ENCODE data around the gene PDCD6IP. TPM values are rescaled to one million over a fixed set of nuclear protein-coding genes. Genes with fewer than 3 reads are reported as not detected.

Gene PDCD6IP
- total RNA-seq, 4 donors from 2014 or later: 151 to 290 (median 186) TPM

DNA sequence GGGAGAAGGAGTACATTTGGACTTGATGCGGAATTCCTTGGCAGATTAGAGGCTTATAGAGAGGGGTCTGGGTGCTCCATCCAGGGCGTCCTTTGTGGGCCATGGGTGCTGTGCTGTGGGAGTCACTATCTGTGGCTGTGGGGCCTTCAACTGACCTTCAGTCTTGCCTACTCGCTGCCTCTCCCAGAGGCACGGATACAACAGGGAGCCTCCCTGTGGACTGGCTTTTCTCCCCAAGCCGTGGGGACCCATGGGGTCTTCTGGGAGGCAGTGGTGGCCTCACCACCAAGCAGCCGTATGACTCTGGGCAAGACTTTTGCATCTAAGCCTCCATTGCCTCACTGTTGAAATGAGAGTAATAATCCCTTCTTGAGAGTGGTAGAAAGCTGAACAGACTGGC is 83.9 kb downstream of the PDCD6IP start:
- Histone ChIP-seq H3K4me1 (peaks cover 0 to 9% (median 4%) of the 10 kb centered on the region in 3 donors), H3K4me3 (no peak overlapping the region), H3K27ac (no peak overlapping the region), H3K27me3 (no peaks in the 10 kb centered on the region), H3K36me3 (no peaks in the 10 kb centered on the region), H3K9me3 (no peaks in the 10 kb centered on the region)
- WGBS, 2 donors (ENCODE audit: low coverage in 1 of 2): 78% methylated on average over 4 of the region's 6 CpGs; no CpG with 5 or more reads in 1 of the 2 donors
- ATAC-seq: no peak
- TF ChIP-seq, protein P1, sequence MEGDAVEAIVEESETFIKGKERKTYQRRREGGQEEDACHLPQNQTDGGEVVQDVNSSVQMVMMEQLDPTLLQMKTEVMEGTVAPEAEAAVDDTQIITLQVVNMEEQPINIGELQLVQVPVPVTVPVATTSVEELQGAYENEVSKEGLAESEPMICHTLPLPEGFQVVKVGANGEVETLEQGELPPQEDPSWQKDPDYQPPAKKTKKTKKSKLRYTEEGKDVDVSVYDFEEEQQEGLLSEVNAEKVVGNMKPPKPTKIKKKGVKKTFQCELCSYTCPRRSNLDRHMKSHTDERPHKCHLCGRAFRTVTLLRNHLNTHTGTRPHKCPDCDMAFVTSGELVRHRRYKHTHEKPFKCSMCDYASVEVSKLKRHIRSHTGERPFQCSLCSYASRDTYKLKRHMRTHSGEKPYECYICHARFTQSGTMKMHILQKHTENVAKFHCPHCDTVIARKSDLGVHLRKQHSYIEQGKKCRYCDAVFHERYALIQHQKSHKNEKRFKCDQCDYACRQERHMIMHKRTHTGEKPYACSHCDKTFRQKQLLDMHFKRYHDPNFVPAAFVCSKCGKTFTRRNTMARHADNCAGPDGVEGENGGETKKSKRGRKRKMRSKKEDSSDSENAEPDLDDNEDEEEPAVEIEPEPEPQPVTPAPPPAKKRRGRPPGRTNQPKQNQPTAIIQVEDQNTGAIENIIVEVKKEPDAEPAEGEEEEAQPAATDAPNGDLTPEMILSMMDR (IDR thresholded peaks at IDR 0.05): no peak
- no peak for TF ChIP-seq POLR2AphosphoS5 (IDR thresholded peaks at IDR 0.05)
- TF ChIP-seq EP300 (IDR thresholded peaks at IDR 0.05): no peak
- TF ChIP-seq POLR2A (IDR thresholded peaks at IDR 0.05): no peak

DNA sequence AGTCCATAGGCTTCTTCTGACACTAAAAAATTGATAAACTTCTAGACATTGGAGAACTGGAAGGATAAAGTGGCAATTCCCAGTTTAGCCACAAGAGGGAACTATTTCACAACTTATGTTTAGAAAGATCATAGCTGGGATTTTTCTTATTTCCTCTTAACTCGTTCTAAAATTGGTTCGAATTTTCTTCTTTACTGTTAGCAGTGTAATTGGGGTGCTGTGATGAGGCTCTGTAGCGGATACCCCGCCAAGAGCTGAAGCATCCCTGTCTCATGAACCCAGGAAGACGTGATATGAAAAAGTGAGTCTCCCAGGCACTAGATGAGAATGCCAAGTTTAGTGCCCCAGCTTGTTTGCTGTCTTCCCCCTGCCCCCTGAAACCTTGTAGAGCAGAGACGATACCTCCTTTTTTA is 85.1 kb downstream of the PDCD6IP start:
- TF ChIP-seq POLR2AphosphoS5 (IDR thresholded peaks at IDR 0.05): no peak
- no peak for TF ChIP-seq POLR2A (IDR thresholded peaks at IDR 0.05)
- TF ChIP-seq, protein P1 (IDR thresholded peaks at IDR 0.05): peak; percentile 77 to 93 (median 84)
- H3K4me3 ChIP-seq: no peak overlapping the region
- no peaks in the 10 kb centered on the region for H3K36me3 ChIP-seq
- H3K27me3 ChIP-seq: no peaks in the 10 kb centered on the region
- no peaks in the 10 kb centered on the region for H3K9me3 ChIP-seq
- ATAC-seq: no peak
- 0 to 3% methylated on average over 4 to 6 of the region's 6 CpGs for WGBS, 2 donors (ENCODE audit: low coverage in 1 of 2)
- peaks cover 0 to 9% (median 4%) of the 10 kb centered on the region in 3 donors for H3K4me1 ChIP-seq
- no peak overlapping the region for H3K27ac ChIP-seq

DNA sequence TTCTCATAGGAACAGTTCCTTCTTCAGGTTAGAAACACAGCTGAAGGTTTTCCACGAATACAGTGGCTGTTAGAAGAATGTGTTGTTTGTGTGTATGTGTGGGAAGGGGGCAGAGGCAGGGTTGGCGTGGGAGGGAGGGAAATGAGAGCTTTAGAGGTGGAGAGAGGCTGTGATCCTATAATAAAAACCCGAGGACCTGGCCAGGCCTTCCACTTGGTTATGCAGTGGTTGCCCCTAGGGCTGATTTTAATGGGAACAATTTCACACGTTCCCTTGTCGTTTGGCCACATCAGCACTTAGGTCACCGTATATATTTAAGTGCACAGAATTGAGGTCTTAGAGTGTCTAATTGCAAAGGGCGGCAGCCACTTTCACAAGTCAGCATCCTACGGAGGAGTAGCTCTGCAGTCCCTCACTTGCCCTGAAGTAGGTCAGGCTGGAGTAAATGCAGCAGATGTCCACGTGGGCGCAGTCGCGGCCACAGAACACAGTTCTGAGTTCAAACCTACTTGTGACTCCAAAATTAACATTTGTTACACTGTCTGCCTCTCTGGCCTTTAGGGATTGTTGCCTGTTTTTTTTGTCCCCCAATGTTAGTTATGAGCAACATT is 85.6 kb downstream of the PDCD6IP start:
- no peak overlapping the region for H3K27ac ChIP-seq
- ATAC-seq: no peak
- no peaks in the 10 kb centered on the region for H3K9me3 ChIP-seq
- peaks cover 0 to 9% (median 4%) of the 10 kb centered on the region in 3 donors for H3K4me1 ChIP-seq
- no peaks in the 10 kb centered on the region for H3K27me3 ChIP-seq
- H3K36me3 ChIP-seq: no peaks in the 10 kb centered on the region
- no peak overlapping the region for H3K4me3 ChIP-seq
- 33 to 49% methylated on average over 8 to 11 of the region's 12 CpGs for WGBS, 2 donors (ENCODE audit: low coverage in 1 of 2)
- TF ChIP-seq, protein P1 (IDR thresholded peaks at IDR 0.05): peak in 2 of 4 experiments; percentile 12 to 21
- TF ChIP-seq EP300 (IDR thresholded peaks at IDR 0.05): no peak

DNA sequence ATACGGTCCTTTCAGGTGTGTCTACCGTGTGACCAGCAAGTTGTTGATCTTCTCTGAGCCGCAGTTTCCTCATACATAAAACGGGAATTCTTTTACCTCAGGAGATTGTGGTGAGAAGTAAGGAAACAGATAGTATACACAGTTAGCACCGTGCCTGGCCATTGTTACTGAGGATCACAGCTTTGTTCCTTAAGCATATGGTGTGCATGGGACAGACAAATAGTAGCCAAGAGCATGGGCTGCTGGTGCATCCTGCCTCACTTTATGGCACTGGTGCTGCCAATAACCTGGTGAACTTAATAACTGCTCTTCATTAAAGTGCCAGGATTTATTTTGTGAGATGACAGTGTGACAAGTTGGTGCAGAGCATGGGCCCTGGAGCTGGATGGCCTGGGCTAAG is 86.3 kb downstream of the PDCD6IP start:
- 71 to 92% methylated on average over 4 to 5 of the region's 5 CpGs for WGBS, 2 donors (ENCODE audit: low coverage in 1 of 2)
- Histone ChIP-seq H3K9me3 (no peaks in the 10 kb centered on the region), H3K27ac (no peak overlapping the region), H3K36me3 (no peaks in the 10 kb centered on the region), H3K4me1 (peaks cover 0 to 9% (median 4%) of the 10 kb centered on the region in 3 donors), H3K27me3 (no peaks in the 10 kb centered on the region), H3K4me3 (no peak overlapping the region)
- ATAC-seq: no peak
- TF ChIP-seq POLR2AphosphoS5 (IDR thresholded peaks at IDR 0.05) (no peak), POLR2A (IDR thresholded peaks at IDR 0.05) (no peak), EP300 (IDR thresholded peaks at IDR 0.05) (no peak)
- TF ChIP-seq, protein P1 (IDR thresholded peaks at IDR 0.05): no peak

DNA sequence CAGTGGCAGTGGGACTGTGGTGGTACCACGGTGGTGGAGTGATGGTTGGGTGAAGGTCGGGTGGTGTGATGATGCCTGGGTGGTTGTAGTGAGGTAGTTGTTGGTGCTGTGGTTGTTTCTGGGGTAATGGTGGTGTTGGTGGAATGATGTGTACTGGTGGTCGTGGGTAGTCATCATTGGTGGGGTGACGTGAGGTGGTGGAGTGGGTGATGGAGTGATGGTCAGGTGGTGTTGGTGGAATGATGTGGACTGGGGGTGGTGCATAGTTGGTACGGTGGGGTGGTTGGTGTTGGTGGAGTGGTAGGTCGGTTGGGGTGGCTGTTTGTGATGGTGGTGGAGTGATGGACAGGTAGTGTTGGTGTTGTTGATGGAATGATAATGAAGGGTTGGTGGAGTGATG is 87.1 kb downstream of the PDCD6IP start:
- no peaks in the 10 kb centered on the region for H3K27me3 ChIP-seq
- peaks cover 0 to 9% (median 4%) of the 10 kb centered on the region in 3 donors for H3K4me1 ChIP-seq
- TF ChIP-seq EP300 (IDR thresholded peaks at IDR 0.05) (no peak), POLR2AphosphoS5 (IDR thresholded peaks at IDR 0.05) (no peak)
- 86 to 90% methylated on average over 6 of the region's 6 CpGs for WGBS, 2 donors (ENCODE audit: low coverage in 1 of 2)
- H3K9me3 ChIP-seq: no peaks in the 10 kb centered on the region
- H3K4me3 ChIP-seq: no peak overlapping the region
- no peak overlapping the region for H3K27ac ChIP-seq
- H3K36me3 ChIP-seq: no peaks in the 10 kb centered on the region
- ATAC-seq: no peak
